Esophagus muscularis mucosa (tissue), 4 donors: ENCODE results near the gene ABR. TPM values are rescaled to one million over a fixed set of nuclear protein-coding genes. Genes with fewer than 3 reads are reported as not detected.

Experiments
- DNase-seq: peaks from one replicate; pipeline ENCODE4 v3.0.0-alpha.2; 2017; ENCODE audit errors: extremely low spot score
- H3K27ac ChIP-seq, 4 donors: fragments of 200-600 bp; sonication (generic); replicated peaks in 1 of 4; 1 replicate in 3 of 4; 2 replicates in 1 of 4; pipeline ENCODE4 v1.5.1; 2016 to 2019; ENCODE audit warnings: mild to moderate bottlenecking in 1 of 4
- H3K27me3 ChIP-seq, 4 donors: fragments of 200-600 bp; sonication (generic); one replicate each; pipeline versions ENCODE4 v1.5.1 to v1.6.0; 2016 to 2019
- H3K36me3 ChIP-seq, 4 donors: fragments of 200-600 bp; sonication (generic); one replicate each; pipeline ENCODE4 v1.5.1; 2016 to 2019
- H3K4me1 ChIP-seq, 4 donors: fragments of 200-600 bp; sonication (generic); one replicate each; pipeline ENCODE4 v1.5.1; 2016 to 2019
- H3K4me3 ChIP-seq, 4 donors: fragments of 200-600 bp; sonication (generic); 1 replicate in 2 of 4; 2 replicates in 2 of 4; pipeline ENCODE4 v1.5.1; 2016 to 2019; ENCODE audit warnings: mild to moderate bottlenecking in 4 of 4, moderate library complexity in 1 of 4
- H3K9me3 ChIP-seq, 4 donors: fragments of 200-600 bp; sonication (generic); 1 replicate in 3 of 4; 2 replicates in 1 of 4; pipeline ENCODE4 v1.5.1; 2016 to 2019
- EP300 ChIP-seq: sonication (generic); formaldehyde crosslinking; IDR thresholded peaks from one replicate; pipeline ENCODE4 v1.6.1; 2017; ENCODE audit warnings: antibody characterized with exemption
- POLR2A ChIP-seq: fragments of 450-650 bp; IDR thresholded peaks from one replicate; pipeline ENCODE4 v1.6.1; 2017; ENCODE audit warnings: antibody characterized with exemption, moderate library complexity, mild to moderate bottlenecking, low read depth
- POLR2AphosphoS5 ChIP-seq, 2 donors: sonication (generic); formaldehyde crosslinking; IDR thresholded peaks; one replicate each; pipeline ENCODE4 v1.6.1; 2017; ENCODE audit warnings: antibody characterized with exemption in 2 of 2
- WGBS: methylation state at CpG from one replicate; pipeline ENCODE4 v1.1.5; 2018; 5-methylcytosine and 5-hydroxymethylcytosine counted together
- intact Hi-C: fragments of 100-400 bp; cut with DNase I; formaldehyde crosslinking; loops from one replicate; pipeline ENCODE4 v1.15.1; 2023
- total RNA-seq, 4 donors: library from RNA; depleted of rRNA; stranded (reverse); fragments of >200 nt; gene quantifications; one replicate each; pipeline versions ENCODE4 v1.1.0 to v1.2.1, GENCODE V29; 2016
- TF ChIP-seq, protein P1 (sequence below), 3 experiments: fragments of 200-600 bp in 2 of 3; fragments of 450-650 bp in 1 of 3; sonication (generic) in 2 of 3; IDR thresholded peaks; one replicate each; pipeline ENCODE4 v1.5.1; 2017 to 2019; ENCODE audit warnings: antibody characterized with exemption in 3 of 3, mild to moderate bottlenecking in 2 of 3, moderate library complexity in 1 of 3

ABR gene
- total RNA-seq, 4 donors from 2014 or later, result 98.4 to 142 (median 114) TPM

DNA sequence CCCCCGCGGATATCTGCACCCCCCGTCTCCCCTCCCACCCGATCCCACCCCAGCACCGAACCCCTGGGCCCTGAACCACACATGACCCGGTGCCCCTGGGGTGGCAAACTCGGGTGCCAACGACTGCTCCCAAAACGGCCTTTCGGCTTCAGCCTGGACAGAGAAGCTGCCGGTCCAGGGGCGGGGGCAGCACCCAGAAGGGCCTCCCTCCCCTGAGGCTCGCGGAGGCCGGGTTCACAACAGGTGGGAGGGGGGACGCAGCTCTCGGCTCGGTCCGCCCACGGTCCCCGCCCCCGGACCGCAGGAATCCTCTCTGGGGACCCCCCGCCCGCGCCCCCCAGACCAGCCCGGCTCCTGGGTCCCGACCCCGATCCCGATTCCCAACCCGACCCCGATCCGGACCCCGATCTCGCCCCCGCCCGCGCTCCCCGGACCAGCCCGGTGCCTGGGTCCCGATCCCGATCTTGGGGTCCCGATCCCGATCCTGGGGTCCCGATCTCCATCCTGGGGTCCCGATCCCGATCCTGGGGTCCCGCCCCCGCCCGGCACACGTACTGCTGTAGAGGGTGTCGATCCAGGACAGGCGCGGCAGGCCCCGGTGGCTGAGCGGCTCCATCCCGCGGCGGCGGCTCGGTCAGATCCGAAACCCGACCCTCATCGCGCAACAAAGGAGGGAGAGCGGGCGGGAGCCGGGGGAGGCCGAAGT, 516 bp downstream of the ABR start:
- WGBS, result 0% methylated on average over 2 of the region's 69 CpGs
- Histone ChIP-seq H3K36me3 (peaks cover 0 to 5% (median 0%) of the 10 kb centered on the region in 4 donors), H3K27me3 (no peaks in the 10 kb centered on the region), H3K4me1 (peaks cover 52 to 62% (median 58%) of the 10 kb centered on the region in 4 donors), H3K4me3 (peak overlapping the region; percentile 72 to 92 (median 81)), H3K9me3 (no peaks in the 10 kb centered on the region), H3K27ac (peak overlapping the region; percentile 71 to 80 (median 77))
- DNase-seq, result no peak
- intact Hi-C loops, result no loop called here
- TF ChIP-seq POLR2A (no peak), EP300 (no peak), POLR2AphosphoS5 (IDR thresholded peaks at IDR 0.05) (no peak)
- TF ChIP-seq, protein P1, sequence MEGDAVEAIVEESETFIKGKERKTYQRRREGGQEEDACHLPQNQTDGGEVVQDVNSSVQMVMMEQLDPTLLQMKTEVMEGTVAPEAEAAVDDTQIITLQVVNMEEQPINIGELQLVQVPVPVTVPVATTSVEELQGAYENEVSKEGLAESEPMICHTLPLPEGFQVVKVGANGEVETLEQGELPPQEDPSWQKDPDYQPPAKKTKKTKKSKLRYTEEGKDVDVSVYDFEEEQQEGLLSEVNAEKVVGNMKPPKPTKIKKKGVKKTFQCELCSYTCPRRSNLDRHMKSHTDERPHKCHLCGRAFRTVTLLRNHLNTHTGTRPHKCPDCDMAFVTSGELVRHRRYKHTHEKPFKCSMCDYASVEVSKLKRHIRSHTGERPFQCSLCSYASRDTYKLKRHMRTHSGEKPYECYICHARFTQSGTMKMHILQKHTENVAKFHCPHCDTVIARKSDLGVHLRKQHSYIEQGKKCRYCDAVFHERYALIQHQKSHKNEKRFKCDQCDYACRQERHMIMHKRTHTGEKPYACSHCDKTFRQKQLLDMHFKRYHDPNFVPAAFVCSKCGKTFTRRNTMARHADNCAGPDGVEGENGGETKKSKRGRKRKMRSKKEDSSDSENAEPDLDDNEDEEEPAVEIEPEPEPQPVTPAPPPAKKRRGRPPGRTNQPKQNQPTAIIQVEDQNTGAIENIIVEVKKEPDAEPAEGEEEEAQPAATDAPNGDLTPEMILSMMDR (IDR thresholded peaks at IDR 0.05), result no peak

DNA sequence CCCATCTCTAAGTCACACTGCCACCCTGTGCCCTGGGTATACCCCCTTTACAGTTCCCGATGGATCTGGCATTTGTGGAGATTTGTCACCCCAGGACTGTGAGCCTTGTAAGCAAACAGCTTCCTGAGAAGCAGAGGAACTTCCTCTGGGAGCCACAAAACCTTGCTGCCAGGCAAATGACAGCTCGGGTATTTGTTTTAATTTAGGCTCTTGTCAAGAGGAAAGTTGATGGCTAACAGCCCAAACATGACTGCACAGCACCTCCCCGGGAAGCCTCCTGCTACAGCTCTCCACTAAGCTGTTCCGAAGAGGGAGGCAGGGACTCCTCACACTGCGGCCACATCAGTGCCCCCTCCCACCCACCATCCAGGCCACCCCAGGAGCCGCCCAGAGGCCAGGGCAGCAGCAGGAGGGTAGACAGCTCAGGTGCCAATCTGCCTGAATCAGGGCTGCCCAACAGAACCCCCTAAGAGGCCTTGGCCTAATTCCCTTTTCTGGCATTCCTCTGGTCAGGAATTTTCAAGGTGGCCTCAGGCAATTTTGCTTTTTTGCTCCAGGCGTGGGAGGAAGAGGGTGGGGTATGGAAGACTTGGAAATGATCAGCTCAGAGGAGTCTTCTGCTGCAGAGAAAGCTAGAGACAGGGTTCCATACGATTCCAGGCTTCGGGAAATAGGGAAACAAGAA, 2.6 kb downstream of the ABR start:
- peaks cover 0 to 5% (median 0%) of the 10 kb centered on the region in 4 donors for H3K36me3 ChIP-seq
- peaks cover 48 to 60% (median 53%) of the 10 kb centered on the region in 4 donors for H3K4me1 ChIP-seq
- intact Hi-C loops, result no loop called here
- no peaks in the 10 kb centered on the region for H3K27me3 ChIP-seq
- no peak overlapping the region for H3K4me3 ChIP-seq
- DNase-seq, result no peak
- TF ChIP-seq, protein P1 (IDR thresholded peaks at IDR 0.05), result no peak
- TF ChIP-seq EP300 (no peak), POLR2A (no peak), POLR2AphosphoS5 (IDR thresholded peaks at IDR 0.05) (no peak)
- H3K9me3 ChIP-seq, result no peaks in the 10 kb centered on the region
- WGBS, result 40% methylated on average over 6 of the region's 9 CpGs
- H3K27ac ChIP-seq, result peak overlapping the region; percentile 32 to 62 (median 42)

DNA sequence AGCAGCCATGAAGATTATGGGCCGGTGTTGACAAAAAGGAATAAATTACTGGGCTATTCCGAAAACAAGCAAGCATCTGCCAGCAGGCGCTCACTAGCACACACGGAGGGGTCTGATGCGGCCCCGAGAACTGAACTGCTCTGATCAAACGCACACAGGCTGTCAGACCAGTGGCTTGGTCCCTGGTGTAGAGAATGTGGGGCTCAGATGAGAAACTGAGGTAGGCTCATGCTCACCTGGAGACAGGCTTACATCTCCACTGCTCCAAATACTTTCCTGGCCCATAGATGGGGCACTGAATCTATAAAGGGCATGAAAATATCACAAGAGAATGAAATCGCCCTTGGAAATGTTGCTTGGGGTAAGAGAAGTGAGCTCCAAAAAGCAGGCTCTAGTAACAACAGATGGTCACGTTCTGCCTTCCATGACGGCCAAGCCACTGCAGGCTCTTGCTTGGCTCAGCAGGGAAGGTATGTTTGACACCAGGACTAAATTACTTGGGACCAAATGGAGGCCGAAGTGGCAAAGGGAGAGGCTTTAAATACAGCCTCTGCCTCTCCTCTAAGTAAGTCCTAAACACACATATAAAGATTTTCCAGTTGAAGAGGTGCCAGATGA, 5.4 kb downstream of the ABR start:
- Histone ChIP-seq H3K27ac (peak overlapping the region; percentile 1 to 62 (median 15)), H3K27me3 (no peaks in the 10 kb centered on the region), H3K4me3 (no peak overlapping the region), H3K4me1 (peaks cover 41 to 57% (median 55%) of the 10 kb centered on the region in 4 donors), H3K9me3 (no peaks in the 10 kb centered on the region), H3K36me3 (peaks cover 0 to 5% (median 0%) of the 10 kb centered on the region in 4 donors)
- 88% methylated on average over 11 of the region's 11 CpGs for WGBS
- TF ChIP-seq POLR2AphosphoS5 (IDR thresholded peaks at IDR 0.05), result no peak
- TF ChIP-seq EP300, result no peak
- TF ChIP-seq POLR2A, result no peak
- TF ChIP-seq, protein P1 (IDR thresholded peaks at IDR 0.05), result no peak
- DNase-seq, result no peak
- intact Hi-C loops, result no loop called here

DNA sequence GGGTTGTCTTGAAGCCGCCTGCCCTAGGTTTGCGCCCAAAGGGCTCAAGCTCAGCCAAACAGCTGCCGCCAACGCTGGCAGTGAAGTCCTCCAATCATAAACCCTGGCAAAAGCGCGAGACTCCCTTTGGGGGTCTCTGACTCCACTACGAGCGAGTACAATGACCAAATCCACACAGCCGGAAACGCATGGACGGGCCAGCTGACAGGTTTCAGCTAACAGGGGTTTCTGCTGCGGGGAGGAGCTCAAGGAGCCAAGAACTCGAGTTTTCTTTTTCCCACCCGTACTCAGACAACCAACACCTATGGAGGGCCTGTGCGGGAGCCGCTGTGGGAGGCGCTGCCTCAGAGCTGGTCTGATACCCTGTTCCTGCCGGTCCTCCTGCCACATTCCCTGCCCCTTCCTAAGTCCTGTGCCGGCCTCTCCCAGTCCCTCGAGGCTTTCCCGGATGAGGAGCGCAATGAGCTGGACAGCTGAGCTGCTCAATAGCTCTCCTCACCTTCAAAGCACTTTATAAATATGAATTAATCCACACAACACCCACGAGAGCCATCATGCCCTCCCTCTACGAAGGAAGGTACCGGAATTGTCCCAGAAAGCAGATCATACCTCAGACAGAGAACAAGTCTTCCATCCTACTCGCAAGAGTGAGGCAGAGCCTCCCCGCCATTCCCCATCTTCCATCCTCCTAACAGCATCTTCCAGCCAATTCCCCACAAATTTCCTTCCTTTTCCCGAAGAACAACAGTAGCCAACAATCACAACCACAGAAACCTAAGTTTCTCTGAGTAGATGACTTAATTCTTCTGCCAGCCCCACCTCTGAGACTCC, 6.1 kb downstream of the ABR start:
- intact Hi-C loops, result no loop called here
- peak overlapping the region; percentile 1 to 62 (median 28) for H3K27ac ChIP-seq
- H3K9me3 ChIP-seq, result no peaks in the 10 kb centered on the region
- peaks cover 33 to 54% (median 49%) of the 10 kb centered on the region in 4 donors for H3K4me1 ChIP-seq
- no peak overlapping the region for H3K4me3 ChIP-seq
- H3K27me3 ChIP-seq, result no peaks in the 10 kb centered on the region
- 84% methylated on average over 22 of the region's 28 CpGs for WGBS
- DNase-seq, result no peak
- TF ChIP-seq, protein P1 (IDR thresholded peaks at IDR 0.05), result no peak
- no peak for TF ChIP-seq EP300
- no peak for TF ChIP-seq POLR2AphosphoS5 (IDR thresholded peaks at IDR 0.05)
- TF ChIP-seq POLR2A, result no peak
- peaks cover 0 to 5% (median 2%) of the 10 kb centered on the region in 4 donors for H3K36me3 ChIP-seq
